Epidermal melanocyte (primary cell): Measurements from ENCODE around the gene IL11.
A peak's percentile ranks its signal among the peaks of the same experiment; 100 is the strongest.
"Not testable (repeated sequence)": the region's sequence is repeated elsewhere in the genome, so short reads cannot be mapped to it uniquely, and the experiment has no call there.

Source experiments
- DNase-seq: peaks from one replicate; pipeline ENCODE4 v3.0.0; 2011; ENCODE audit warnings: low spot score; ENCODE audit not compliant: insufficient read length

The IL11 gene

GRCh38 chr19:55352549-55353145 lies 17.6 kb downstream of the IL11 start:
- no peak for DNase-seq

- DNase-seq = no peak
These were observed 18.2 kb downstream of the IL11 start for GRCh38 chr19:55352040-55352439.

- no peak for DNase-seq
These were observed 19.5 kb downstream of the IL11 start for GRCh38 chr19:55350620-55351315.

- no peak for DNase-seq
These were observed 21.8 kb downstream of the IL11 start for GRCh38 chr19:55348317-55349034.

DNA sequence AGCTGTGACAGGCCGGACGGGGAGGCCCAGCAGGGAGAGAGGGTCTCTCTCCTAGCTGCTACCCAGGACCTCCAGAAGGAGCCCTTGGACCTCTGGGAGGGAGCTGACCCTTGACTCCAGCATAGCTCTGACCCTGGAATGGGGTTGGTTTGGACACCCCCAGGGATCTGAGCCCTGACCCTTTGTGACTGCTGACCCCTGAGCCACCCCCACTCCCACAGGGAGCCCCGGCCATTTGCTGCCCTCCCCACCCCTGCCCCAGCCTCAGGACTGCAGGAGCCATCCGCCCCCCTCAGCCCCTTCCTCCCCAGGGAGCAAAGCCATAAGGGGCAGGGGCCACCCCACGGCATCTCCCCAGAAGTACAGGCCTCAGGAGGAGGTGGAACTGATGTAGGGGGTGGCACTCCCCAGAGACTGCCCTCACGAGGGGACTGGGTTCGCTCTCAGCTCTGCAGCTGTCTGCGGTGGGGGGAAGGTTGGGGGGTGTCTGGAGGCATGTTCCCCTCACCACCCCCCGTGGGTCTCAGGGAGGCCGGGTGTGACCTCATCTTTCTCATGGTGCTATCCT lies 22.7 kb downstream of the IL11 start:
- no peak for DNase-seq

DNA sequence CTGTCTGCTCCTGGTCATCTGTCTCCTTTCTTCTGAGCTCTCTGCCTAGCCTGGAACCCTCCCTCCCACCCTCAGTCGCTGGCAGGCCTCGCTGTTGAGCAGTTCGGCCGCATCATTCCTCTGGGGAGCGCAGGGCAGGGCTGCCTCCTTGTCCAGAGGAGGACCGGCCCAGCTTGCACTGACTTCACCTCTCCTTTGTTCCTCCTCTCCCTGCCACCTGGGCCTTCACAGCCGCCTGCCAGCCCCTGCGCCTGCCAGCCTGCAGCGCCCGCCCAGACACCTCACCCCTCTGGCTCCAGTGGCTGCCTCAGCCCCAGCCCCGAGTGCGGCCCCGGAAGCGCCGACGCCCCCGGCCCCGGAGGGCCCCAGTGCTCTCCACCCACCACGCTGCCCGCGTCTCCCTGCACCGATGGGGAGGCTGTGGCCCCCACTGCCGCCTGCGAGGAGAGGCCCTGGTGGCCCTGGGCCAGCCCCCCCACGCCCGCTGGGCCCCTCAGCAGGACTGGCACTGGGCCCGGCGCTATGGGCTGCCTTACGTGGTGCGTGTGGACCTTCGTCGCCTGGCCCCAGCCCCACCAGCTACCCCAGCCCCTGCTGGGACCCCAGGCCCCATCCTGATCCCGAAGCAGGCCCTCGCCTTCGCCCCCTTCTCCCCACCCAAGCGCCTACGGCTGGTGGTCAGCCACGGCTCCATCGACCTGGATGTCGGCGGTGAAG lies 23.4 kb downstream of the IL11 start:
- DNase-seq = no peak

DNA sequence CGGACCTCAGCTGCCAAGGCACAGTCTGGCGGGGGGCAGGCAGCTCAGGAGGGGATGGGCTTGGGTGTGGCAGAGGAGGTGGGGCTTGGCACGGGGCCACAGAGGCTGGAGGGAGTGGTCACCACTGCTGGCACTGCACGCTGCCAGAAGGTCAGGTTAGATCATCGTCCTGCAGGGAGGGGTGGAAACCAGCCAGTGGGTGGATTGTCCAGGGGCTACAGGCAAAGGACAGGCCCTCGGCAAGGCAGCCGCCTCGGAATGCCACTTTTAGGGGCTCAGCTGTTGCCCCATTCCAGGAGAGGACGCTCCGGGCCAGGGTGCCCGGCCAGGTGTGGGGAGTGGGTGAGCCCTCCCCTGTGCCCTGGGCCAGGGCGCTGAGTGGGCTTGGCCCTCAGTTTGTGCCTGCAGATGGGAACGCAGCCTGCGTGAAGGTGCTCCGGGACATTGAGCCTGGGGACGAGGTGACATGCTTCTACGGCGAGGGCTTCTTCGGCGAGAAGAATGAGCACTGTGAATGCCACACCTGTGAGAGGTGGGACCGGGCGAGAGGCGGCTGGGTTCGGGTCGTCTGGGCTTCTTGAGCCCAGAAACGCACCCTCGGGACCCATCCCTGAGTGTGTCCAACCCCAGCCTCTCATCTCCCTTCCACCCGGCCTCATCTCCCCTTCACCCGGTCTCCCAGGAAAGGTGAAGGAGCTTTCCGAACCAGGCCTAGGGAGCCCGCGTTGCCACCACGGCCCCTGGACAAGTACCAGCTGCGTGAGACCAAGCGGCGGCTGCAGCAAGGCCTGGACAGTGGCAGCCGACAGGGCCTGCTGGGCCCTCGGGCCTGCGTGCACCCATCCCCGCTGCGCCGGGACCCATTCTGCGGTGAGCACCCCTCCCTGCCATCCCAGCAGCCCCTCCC lies 24.2 kb downstream of the IL11 start:
- no peak for DNase-seq

DNA sequence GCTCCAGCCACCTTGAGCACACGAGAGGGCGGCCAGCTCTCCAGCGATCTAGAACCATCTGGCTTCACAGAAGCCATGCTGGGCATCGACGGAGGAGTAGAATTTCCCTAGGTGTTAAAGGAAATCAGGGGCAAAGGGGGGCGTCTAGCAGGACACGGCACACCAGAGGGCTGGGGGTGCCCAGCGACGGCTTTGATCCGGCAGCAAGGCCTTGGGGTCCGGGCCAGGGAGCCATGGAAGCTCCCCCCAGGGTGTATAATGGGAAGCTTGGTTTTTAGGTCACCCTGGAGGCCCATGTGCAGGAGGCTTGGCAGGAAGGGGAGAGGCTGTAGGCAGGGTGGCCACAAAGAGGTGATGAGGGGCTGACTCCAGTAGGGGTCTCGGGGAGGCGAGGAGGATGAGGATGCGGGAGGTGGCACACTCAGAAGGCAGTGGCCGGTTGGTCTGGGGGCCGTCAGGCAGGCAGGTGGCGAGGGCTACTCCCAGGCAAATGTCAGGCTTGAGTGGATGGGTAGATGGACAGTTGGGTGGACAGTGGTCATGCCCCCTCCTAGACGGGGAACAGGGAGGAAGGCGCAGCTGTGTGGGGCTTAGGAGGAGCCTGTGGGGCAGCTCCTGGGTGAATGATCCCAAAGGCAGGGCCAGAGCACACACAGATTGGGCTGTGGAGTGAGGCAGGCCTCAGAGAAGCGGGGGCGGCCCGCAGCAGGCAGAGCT lies 25.0 kb downstream of the IL11 start:
- no peak for DNase-seq

- peak; percentile 78 for DNase-seq
These were observed 25.8 kb downstream of the IL11 start for GRCh38 chr19:55344444-55344843.

DNA sequence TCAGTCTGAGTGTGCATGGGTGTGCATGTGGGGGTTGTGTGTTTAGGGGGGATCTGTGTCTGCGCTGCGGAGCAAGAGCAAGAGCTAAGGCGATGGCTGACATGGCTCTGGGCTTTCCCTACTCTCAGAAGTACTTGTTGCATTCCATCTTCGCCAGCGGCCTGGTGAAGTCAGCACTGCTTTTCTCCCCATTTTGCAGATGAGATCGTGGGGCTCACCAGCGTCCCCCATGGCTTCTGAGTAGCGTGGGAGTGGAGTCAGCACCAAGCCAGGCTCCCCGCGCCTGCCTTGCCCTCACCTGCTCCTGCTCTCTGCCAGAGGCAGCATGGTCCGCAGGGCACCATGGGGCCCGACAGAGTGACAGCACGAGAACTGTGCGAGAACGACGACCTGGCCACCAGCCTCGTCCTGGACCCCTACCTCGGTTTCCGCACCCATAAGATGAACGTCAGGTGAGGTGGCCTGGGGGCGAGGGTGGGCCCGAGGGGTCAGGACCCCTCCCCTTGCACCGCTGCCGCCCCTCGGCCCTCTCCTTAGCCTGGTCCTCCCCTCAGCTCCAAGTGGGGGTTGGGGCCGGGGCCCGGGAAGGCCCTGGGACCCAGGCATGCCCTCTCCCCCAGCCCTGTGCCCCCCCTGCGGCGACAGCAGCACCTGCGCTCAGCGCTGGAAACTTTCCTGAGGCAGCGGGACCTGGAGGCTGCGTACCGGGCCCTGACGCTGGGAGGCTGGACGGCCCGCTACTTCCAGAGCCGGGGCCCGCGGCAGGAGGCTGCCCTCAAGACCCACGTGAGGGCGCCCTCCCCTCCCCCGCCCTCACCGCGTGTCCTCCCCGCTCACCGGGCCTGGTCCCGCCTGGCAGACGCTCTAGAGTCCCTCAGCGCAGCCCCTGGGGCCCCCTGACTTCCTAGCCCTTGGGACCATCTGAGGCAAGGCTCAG lies 28.4 kb downstream of the IL11 start:
- no peak for DNase-seq

DNA sequence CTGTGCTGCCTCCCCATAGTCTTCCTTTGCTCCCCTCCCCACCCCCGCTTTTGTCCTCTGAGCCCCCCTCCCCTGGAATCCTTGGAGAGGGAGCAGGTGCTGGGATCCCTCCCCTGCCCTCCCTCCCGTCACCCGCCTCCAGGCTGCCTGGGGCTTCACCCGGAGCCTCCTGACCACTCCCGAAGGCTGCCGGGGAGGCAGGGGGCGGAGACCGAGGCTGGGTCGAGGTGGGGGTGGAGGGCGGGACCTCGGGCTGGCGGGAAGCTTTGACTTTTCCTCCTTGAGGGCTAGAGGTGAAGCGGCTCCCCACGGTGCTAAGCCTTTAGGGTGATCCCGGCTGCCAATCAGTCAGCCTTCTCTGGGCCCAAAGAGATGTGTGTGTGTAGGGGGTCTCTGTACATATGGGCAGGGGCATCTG lies 29.1 kb downstream of the IL11 start:
- DNase-seq = peak; percentile 94

- no peak for DNase-seq
These were observed 29.5 kb downstream of the IL11 start for GRCh38 chr19:55340784-55341147.

GRCh38 chr19:55339889-55340783 lies 30.1 kb downstream of the IL11 start:
- DNase-seq = no peak

DNA sequence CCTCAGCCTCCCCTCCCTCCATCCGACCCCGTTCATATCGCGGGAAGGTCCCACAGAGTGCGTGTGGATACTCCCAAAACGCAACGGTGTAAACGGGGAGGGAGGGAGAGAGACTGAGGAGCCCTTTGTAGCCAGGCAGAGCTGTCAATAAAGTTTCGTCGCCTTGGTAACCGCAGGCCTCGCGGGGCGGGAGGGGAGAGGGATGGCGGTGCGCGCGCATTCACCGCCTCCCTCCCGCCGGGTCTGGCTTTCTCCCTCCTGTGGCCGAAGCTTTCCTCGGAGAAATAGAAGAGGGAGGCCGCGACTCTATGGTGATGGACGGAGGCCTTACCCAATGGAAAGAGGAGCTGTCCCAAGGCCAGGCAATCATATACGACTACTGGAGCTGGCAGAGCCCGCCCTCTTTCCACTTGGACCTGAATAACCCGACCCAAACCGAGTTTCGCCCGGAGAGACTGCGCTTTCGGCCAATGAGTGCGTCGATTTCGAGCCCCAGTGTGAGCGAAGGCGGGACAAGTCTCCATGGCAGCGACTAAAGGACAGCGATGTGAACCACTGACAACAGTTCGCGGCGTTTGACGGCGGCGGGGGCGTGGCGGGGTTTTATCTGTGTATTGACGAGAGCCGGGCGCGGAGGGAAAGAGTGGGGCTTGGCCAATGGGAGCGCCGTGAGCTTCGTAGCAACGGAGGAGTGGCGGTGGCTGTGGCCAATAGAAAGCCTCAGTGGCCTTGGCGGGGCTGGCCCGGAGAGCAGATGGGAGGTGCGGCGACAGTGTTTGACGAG lies 31.0 kb downstream of the IL11 start, which contains the start of gene KMT5C:
KMT5C (plus strand) TSS at position 772 of the 784 bp plus-strand sequence. CDS start 2,061 bp downstream, outside the sequence.
- DNase-seq = peak; percentile 98

GRCh38 chr19:55336101-55336500 lies 34.2 kb downstream of the IL11 start:
- no peak for DNase-seq

DNA sequence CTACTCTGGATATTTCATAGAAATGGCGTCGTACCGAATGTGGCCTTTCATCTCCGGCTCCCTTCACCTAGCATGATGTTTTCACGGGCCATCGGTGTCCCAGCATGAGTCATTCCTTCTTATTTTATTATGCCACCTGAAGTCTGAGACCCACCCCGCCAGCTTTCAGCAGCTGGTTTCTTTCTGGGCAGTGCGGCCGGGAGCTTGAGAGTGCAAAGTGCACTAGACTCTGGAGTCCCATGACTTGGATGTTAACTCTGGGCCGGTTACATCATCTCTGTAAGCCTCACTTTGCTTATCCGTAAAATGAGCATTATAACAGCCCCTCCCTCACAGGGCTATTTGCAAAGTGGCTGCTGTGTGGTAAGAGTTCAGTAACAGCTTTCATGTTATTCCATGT lies 36.4 kb downstream of the IL11 start:
- DNase-seq = no peak

DNA sequence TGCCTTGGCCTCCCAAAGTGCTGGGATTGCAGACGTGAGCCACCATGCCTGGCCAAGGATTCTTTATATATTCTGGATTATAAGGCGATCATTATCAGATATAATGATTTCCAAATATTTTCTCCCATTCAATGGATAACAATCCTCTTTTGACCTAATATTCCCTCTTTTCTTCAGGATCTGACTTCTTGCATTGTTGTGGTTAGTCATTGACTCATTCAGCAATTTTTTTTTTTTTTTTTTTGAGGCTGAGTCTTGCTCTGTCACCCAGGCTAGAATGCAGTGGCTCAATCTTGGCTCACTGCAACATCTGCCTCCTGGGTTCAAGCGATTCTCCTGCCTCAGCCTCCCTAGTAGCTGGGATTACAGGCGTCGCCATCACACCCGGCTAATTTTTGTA lies 40.5 kb downstream of the IL11 start:
- not testable (repeated sequence) for DNase-seq
